Colon (tissue), 2 donors: ENCODE data around the gene PACS1.
"Not testable (repeated sequence)": the region's sequence is repeated elsewhere in the genome, so short reads cannot be mapped to it uniquely, and the experiment has no call there.

Experiments
- FAIRE-seq: peaks from 2 replicates; lab custom pipeline; 2012; peaks lifted over from hg19 to GRCh38; lab: Jason Lieb, UNC
- donor health status: control.
- donor health status: control.

Gene PACS1

GRCh38 chr11:66111158-66111557 is 41.1 kb downstream of the PACS1 start:
- FAIRE-seq = no peak

DNA sequence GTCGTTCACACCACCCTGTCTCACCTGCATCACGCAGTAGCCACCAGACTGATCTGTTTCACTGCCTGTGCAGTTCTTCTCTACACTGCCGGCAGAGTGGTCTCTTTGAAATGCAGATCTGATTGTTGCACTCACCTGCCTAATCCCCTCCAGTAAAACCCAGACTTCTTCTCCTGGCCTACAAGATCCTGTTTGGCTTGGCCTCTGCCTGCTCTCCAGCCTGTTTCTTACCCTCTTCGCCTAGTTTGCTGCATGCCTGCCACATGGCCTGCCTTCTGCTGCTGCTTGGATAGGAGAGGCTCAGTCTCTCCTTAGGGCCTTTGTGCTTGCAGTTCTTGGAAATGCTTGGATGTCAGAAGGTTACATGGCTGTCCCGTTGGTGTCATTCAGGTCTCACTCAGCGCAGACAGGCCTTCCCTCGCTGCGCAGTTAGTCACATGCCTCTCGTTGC is 42.0 kb downstream of the PACS1 start:
- no peak for FAIRE-seq

DNA sequence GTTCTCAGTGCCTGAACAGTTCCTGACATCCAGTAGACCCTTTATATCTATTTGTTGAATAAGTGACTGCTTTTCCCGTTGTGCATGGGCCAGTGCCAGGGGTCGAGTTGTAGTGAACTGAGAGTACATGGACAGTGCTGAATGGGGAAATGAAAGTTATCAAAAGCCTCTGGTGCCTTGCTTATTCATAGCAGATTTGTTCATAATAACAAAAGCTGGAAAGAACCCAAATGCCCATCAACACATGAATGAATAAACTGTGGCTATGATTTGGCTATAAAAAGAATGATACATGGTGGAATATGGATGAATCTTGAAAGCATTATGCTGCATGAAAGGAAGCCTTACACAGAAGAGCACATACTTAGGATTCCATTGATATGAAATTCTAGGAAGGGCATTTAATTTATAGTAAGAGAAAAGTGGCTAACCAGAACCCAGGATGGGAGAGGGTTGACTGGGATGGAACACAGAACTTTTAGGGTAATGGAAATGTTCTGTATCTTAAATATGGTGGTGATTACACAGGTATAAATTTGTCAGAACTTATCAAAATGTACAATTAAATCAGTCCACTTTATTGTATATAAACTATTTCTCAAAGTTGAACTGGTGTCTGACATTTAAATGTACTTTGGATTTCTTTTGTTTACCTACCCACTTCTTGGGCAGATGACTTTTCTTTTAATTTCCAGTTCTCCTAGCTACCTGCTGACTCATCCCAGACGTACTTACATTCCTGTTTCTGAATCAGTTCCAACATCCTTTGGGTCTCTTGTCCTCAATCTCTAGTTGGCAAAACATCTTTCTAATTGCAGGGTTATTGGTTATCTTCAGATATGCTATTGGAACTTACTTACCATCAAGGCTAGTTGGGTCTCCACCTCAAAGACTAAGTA is 42.8 kb downstream of the PACS1 start:
- no peak for FAIRE-seq

- FAIRE-seq = not testable (repeated sequence)
Observed at GRCh38 chr11:66114957-66115356, 44.9 kb downstream of the PACS1 start.

- no peak for FAIRE-seq
Observed at GRCh38 chr11:66115638-66116301, 45.7 kb downstream of the PACS1 start.

- no peak for FAIRE-seq
Observed at GRCh38 chr11:66116576-66117361, 46.7 kb downstream of the PACS1 start.

- FAIRE-seq = no peak
Observed at GRCh38 chr11:66118847-66119246, 48.8 kb downstream of the PACS1 start.

GRCh38 chr11:66119348-66120133 is 49.5 kb downstream of the PACS1 start:
- no peak for FAIRE-seq

DNA sequence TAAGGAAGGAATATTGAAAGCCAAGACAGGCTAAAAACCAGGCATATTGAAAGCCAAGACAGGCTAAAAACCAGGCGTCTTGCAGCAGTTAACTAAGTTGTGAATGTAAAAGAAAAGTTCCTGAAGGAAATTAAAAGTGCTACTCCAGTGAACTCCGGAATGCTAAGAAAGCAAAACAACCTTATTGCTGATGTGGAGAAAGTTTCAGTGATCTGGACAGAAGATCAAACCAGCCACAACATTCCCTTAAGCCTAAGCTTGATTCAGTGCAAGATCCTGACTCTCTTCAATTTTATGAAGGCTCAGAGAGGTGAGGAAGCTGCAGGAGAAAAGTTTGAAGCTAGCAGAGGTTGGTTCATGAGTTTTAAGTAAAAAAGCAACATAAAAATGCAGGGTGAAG is 51.4 kb downstream of the PACS1 start:
- FAIRE-seq = no peak

DNA sequence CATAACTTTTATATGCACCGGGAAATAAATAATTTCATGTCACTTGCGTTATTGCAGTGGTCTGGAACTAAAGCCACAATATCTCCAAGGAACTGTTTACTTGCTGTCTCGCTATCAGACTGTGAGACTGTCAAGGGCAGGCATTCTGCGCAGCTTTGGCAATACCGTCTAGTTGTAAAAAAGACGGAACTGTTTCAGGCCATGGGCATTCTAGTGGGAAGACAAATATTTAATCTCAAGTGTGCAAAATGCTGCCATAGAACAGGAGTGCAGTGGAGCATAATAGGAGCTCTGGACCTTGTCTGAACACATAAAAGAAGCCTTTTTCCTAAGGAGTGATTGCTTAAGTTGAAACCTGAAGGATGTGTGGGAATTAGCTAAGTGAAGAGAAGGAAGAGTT is 53.8 kb downstream of the PACS1 start:
- FAIRE-seq = no peak

DNA sequence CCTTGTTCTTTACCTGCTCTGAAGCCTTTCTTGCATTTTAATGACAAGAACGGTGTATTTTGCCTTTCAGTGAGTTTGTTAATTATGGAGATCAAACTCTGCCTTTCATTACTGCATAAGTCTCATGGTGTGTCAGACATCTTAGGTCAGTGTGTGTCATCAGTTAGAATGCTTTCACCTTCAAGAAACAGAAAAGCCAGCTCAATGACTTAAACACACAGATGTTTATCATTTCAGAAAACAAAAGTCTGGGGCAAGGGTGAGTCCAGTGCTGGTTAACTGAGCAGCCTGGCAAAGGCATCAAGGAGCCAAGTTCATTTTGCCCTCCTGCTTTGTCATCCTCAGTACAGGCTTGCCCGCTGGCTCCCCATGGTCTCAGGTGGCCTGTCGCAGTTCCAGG is 54.5 kb downstream of the PACS1 start:
- no peak for FAIRE-seq

- no peak for FAIRE-seq
Observed at GRCh38 chr11:66126064-66126463, 56.0 kb downstream of the PACS1 start.

GRCh38 chr11:66126808-66127555 is 56.9 kb downstream of the PACS1 start:
- no peak for FAIRE-seq

DNA sequence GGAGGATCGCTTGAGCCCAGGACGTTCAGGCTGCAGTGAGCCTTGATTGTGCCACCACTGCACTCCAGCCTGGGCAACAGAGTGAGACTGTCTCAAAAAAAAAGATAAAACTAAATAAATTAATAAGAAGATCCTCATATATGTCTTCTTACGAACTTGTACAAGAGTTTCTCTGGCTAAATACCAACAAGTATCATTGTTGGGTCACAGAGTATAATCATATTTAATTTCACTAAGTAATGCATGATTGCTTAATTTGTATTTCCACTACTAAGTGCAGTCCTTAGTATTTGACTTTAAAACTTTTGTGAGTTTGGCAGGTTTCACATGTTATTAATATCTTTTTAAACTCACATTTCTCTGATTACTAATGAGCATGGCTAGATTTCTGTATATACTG is 60.9 kb downstream of the PACS1 start:
- FAIRE-seq = no peak

GRCh38 chr11:66131937-66132632 is 62.0 kb downstream of the PACS1 start:
- FAIRE-seq = no peak

GRCh38 chr11:66133216-66133775 is 63.2 kb downstream of the PACS1 start:
- FAIRE-seq = no peak

- no peak for FAIRE-seq
Observed at GRCh38 chr11:66136752-66137123, 66.7 kb downstream of the PACS1 start.

GRCh38 chr11:66139817-66140404 is 69.8 kb downstream of the PACS1 start:
- FAIRE-seq = no peak

GRCh38 chr11:66142370-66143263 is 72.5 kb downstream of the PACS1 start:
- FAIRE-seq = no peak
